HG02571 (cell line): Measurements from ENCODE around the gene CEP164.

Experiments used
- ATAC-seq: cut with Tn5 transposase; IDR thresholded peaks from one replicate; pipeline ENCODE4 v1.9.1; 2021; ENCODE audit warnings: mild to moderate bottlenecking, moderate library complexity; ENCODE audit not compliant: unreplicated experiment

Gene CEP164

GRCh38 chr11:117457835-117458234, 130.2 kb downstream of the CEP164 start:
- no peak for ATAC-seq

DNA sequence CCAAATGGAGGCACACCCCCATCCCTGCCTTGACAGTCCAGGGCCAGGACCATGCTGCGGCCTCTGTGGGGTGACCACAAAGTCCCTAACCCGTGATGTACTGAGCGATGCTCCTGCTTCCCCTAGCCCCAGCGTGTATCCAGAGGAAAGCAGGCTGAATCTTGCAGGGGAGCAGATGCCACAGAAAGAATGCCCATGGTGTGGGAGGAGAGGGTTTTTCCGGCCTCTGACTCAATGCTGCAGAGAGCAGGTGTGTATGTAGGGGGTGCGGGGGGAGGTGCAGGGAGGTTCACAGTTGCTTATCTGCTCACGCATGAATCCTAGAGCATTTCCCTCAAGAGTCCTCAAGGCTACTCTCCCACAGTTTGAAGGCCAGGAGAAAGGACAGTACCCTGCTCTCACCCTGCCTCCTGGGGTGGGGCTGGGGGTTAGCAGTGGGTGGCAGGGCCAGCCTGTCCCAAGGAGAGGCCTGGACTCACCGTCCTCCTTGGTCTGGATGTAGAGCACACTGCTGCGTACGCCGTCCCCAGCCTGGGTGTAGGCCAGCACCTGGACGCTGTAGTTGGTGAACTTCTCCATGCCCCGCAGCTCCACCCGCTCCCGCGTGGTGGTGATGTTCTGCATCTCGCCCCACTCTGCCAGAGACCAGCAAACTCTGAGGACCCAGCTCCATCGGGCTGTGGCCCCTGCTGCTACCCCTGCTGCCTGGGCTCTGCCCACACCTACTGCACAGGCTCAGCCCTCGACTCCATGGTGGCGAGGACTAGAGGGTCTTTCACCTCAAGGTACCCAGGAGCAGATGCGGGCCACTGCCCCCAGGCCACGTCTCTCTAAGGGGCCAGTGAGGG, 130.8 kb downstream of the CEP164 start:
- no peak for ATAC-seq

DNA sequence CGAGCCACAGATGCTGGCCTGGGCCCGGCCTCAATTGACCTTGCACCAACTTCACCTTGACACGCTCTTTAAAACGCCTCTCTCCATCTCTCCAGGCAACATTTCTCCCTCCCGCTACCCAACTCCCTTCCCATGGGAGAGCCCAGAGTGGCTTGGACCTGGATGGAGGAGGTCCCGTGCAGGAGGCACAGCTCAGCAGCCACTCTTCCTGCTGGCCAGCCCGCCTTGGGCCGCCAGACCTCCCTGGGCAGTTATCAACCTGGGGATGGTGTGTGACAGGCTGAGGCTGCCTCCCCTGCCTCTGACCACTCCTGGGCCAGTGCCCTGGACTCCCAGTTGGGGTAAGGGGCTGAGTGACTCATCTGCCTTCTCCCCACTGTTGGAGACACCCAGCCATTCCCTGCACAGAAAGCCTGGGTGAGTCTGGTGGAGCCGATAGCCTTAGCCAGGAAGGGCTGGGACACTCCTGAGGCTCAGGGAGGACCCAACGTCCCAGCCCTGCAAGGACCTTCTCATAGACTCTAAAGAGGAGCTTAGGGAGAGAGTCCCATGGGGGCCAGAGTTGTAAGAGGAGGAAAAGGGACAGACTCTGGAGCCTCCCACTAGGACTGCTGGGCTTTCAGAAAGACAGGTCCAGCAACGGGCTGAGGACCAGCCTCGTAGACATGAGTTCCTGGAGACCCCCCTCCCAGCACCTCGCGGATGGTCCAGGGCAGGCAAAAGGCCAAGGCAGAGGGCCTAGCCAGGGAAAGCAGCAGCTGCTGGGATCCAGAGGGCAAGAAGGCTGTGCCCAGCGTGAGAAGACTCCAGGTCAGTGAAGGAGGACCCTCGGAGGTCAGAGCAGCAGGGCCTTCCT, 131.7 kb downstream of the CEP164 start:
- no peak for ATAC-seq

- no peak for ATAC-seq
Observed at GRCh38 chr11:117459979-117460300, 132.3 kb downstream of the CEP164 start.

DNA sequence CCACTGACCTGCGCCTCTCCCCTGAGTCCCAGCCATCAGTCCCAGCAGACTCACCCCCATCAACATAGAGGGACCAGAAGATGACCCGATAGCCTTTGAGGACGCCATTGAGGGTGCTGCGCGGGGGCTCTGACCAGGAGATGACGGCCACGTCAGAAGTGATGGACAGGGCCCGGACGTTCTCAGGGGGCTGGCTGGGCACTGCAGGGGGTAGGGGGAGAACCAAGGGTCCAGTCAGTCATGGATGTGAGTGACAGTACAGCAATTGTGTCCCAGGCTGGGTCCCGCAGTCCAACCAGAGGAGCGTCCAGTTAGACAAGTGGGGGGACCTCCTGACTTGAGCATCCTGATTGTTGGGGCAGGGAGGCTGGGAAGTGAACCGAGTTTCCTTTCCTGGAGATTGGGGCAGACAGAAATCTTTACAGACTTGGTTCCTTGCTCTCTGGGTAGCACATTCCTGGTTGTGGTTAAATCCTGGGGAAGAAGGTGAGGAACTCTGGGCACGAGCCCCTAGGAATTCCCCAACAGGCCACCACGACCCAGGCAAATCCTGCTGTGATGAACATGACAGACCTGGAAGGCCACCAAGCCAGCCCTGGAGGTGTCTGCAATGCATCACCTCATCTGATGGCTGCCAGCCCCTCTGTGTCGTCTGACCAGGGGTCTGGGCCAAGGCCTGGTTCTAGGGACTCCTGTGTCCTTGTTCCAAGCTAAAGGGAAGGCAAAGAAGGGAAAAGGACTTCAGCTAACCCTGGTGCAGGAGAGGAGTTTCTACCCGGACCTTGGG, 133.9 kb downstream of the CEP164 start:
- ATAC-seq: no peak

- no peak for ATAC-seq
Observed at GRCh38 chr11:117462183-117462863, 134.7 kb downstream of the CEP164 start.

- ATAC-seq: no peak
Observed at GRCh38 chr11:117462864-117463247, 135.2 kb downstream of the CEP164 start.
